Neural progenitor cell (in vitro differentiated cells): ENCODE measurements around the gene WDFY2. TPM values are rescaled to one million over a fixed set of nuclear protein-coding genes. Genes with fewer than 3 reads are reported as not detected.

ENCODE experiments used
- DNase-seq: peaks from one replicate; pipeline ENCODE4 v3.0.0-alpha.2; 2016; ENCODE audit warnings: low spot score
- H2AFZ ChIP-seq: fragments of 200-600 bp; sonication (generic); replicated peaks from 2 replicates; pipeline ENCODE4 v1.6.1; 2016; ENCODE audit warnings: antibody characterized with exemption
- H3F3A ChIP-seq: fragments of 200-600 bp; sonication (generic); 2 replicates; pipeline ENCODE4 v1.6.1; 2016; ENCODE audit warnings: antibody characterized with exemption, low read depth
- H3K27ac ChIP-seq: fragments of 200-600 bp; sonication (generic); 2 replicates; pipeline ENCODE4 v1.5.1; 2016; ENCODE audit warnings: mild to moderate bottlenecking
- H3K27me3 ChIP-seq: fragments of 200-600 bp; sonication (generic); 2 replicates; pipeline ENCODE4 v1.6.1; 2016; ENCODE audit warnings: mild to moderate bottlenecking, moderate library complexity
- H3K36me3 ChIP-seq: fragments of 200-600 bp; sonication (generic); 2 replicates; pipeline ENCODE4 v1.5.1; 2016
- H3K4me1 ChIP-seq: fragments of 200-600 bp; sonication (generic); 2 replicates; pipeline ENCODE4 v1.6.1; 2016; ENCODE audit warnings: mixed run types
- H3K4me2 ChIP-seq: fragments of 200-600 bp; sonication (generic); 2 replicates; pipeline ENCODE4 v1.6.1; 2016
- H3K4me3 ChIP-seq: fragments of 200-600 bp; sonication (generic); 2 replicates; pipeline ENCODE4 v1.5.1; 2016
- H3K79me2 ChIP-seq: fragments of 200-600 bp; sonication (generic); 2 replicates; pipeline ENCODE4 v1.6.1; 2016; ENCODE audit warnings: low read depth
- H3K9ac ChIP-seq: fragments of 200-600 bp; sonication (generic); 2 replicates; pipeline ENCODE4 v1.6.1; 2016
- H3K9me3 ChIP-seq: fragments of 200-600 bp; sonication (generic); 2 replicates; pipeline ENCODE4 v1.5.1; 2016; ENCODE audit warnings: low read depth
- H4K20me1 ChIP-seq: fragments of 200-600 bp; sonication (generic); 2 replicates; pipeline ENCODE4 v1.6.1; 2016; ENCODE audit warnings: low read depth
- H3K27ac Mint-ChIP-seq: 3 replicates; pipeline ENCODE4 v1.8.0; 2021; ENCODE audit warnings: mixed read lengths
- H3K27me3 Mint-ChIP-seq: 2 replicates; pipeline ENCODE4 v1.8.0; 2022; ENCODE audit warnings: low read depth, mild to moderate bottlenecking, inconsistent platforms, moderate library complexity, mixed read lengths; ENCODE audit not compliant: insufficient read depth
- H3K36me3 Mint-ChIP-seq: 3 replicates; pipeline ENCODE4 v1.8.0; 2021; ENCODE audit warnings: mixed read lengths
- H3K4me1 Mint-ChIP-seq: 3 replicates; pipeline ENCODE4 v1.8.0; 2021; ENCODE audit warnings: mixed read lengths
- H3K4me3 Mint-ChIP-seq: 3 replicates; pipeline ENCODE4 v1.8.0; 2021; ENCODE audit warnings: mild to moderate bottlenecking, moderate library complexity, mixed read lengths
- H3K9me3 Mint-ChIP-seq: 3 replicates; pipeline ENCODE4 v1.8.0; 2020; ENCODE audit warnings: mixed read lengths
- CTCF ChIP-seq: fragments of 200-600 bp; sonication (generic); IDR thresholded peaks from 2 replicates; pipeline ENCODE4 v1.5.1; 2017; ENCODE audit warnings: antibody characterized with exemption, mild to moderate bottlenecking
- EZH2 ChIP-seq: fragments of 200-600 bp; sonication (generic); IDR thresholded peaks from 2 replicates; pipeline ENCODE4 v1.6.1; 2017; ENCODE audit warnings: antibody characterized with exemption, mild to moderate bottlenecking, moderate library complexity
- EZH2phosphoT487 ChIP-seq: fragments of 200-600 bp; sonication (generic); IDR thresholded peaks from 2 replicates; pipeline ENCODE4 v1.6.1; 2017; ENCODE audit warnings: antibody characterized with exemption
- total RNA-seq: library from RNA; depleted of rRNA; stranded (reverse); fragments of >200 nt; gene quantifications from 2 replicates; pipeline ENCODE4 v1.2.3, GENCODE V29; 2015; ENCODE audit warnings: low replicate concordance

WDFY2 gene
- total RNA-seq, 1 donor from 2014 or later: 18.3 TPM

DNA sequence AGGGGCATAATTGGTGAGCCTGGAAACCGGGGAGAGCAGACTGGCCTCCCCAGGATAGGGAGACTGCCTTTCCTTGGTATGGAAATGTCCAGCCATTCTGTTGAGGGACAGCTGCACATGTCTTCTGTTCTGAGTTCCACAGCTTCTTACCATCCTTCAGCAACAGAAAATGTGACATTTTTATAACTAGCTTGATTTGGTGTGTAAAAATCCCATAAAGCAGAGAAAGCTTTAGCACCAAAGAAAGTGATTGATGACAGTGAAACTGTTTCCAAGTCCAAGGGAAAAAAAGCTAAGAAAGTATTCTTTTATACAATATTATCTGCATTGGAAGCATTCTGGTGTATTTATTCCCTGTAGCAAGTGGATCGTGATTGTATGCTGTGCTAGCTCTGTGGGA is 157.8 kb downstream of the WDFY2 start:
- Mint-ChIP-seq H3K27me3 (peaks cover 5% of the 10 kb centered on the region), H3K9me3 (no peaks in the 10 kb centered on the region)

DNA sequence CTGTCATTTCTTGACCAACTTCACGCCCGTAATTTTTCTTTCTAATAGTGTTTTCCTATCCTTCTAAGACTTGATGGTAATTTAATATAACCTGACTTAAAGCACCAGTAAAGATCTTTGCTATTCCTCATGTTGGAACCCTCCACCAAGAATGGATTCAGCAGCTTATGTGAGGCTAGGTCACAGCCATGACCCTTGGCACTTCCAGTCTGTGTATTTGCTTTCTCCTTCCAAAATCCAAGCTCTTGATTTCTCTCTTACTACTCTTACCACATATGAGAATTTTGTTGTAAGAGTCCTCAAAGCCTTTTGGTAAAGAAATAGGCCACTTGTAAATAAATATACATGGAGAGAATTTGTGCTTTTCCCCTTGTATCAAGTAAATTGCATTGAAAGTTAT is 158.3 kb downstream of the WDFY2 start:
- peaks cover 5% of the 10 kb centered on the region for H3K27me3 Mint-ChIP-seq
- Histone ChIP-seq H3F3A (no peaks in the 10 kb centered on the region), H3K4me3 (no peak overlapping the region), H2AFZ (no peak overlapping the region), H3K9me3 (no peaks in the 10 kb centered on the region), H3K27ac (no peak overlapping the region), H4K20me1 (no peaks in the 10 kb centered on the region), H3K27me3 (no peaks in the 10 kb centered on the region), H3K9ac (no peak overlapping the region), H3K36me3 (no peaks in the 10 kb centered on the region), H3K4me2 (no peak overlapping the region), H3K79me2 (no peaks in the 10 kb centered on the region), H3K4me1 (no peaks in the 10 kb centered on the region)
- peaks cover under 1% of the 10 kb centered on the region for H3K9me3 Mint-ChIP-seq
- peaks cover 6% of the 10 kb centered on the region for H3K4me1 Mint-ChIP-seq
- DNase-seq: no peak
- H3K4me3 Mint-ChIP-seq: no peak overlapping the region
- TF ChIP-seq EZH2 (no peak), EZH2phosphoT487 (no peak), CTCF (no peak)
- H3K36me3 Mint-ChIP-seq: peaks cover 46% of the 10 kb centered on the region
- no peak overlapping the region for H3K27ac Mint-ChIP-seq

More for the DNA sequence above, 157.8 kb downstream of the WDFY2 start:
- H3F3A ChIP-seq: no peaks in the 10 kb centered on the region
- no peak overlapping the region for H3K4me2 ChIP-seq
- H3K36me3 Mint-ChIP-seq: peaks cover 42% of the 10 kb centered on the region
- H3K4me1 Mint-ChIP-seq: peaks cover 6% of the 10 kb centered on the region
- H3K27ac ChIP-seq: no peak overlapping the region
- H3K4me3 ChIP-seq: no peak overlapping the region
- TF ChIP-seq EZH2phosphoT487 (no peak), CTCF (no peak), EZH2 (no peak)
- H4K20me1 ChIP-seq: no peaks in the 10 kb centered on the region
- no peak overlapping the region for H3K27ac Mint-ChIP-seq
- no peak overlapping the region for H3K9ac ChIP-seq
- H3K79me2 ChIP-seq: no peaks in the 10 kb centered on the region
- H3K9me3 ChIP-seq: no peaks in the 10 kb centered on the region
- no peaks in the 10 kb centered on the region for H3K36me3 ChIP-seq
- no peak for DNase-seq
- H3K27me3 ChIP-seq: no peaks in the 10 kb centered on the region
- no peaks in the 10 kb centered on the region for H3K4me1 ChIP-seq
- H3K4me3 Mint-ChIP-seq: no peak overlapping the region
- no peak overlapping the region for H2AFZ ChIP-seq

DNA sequence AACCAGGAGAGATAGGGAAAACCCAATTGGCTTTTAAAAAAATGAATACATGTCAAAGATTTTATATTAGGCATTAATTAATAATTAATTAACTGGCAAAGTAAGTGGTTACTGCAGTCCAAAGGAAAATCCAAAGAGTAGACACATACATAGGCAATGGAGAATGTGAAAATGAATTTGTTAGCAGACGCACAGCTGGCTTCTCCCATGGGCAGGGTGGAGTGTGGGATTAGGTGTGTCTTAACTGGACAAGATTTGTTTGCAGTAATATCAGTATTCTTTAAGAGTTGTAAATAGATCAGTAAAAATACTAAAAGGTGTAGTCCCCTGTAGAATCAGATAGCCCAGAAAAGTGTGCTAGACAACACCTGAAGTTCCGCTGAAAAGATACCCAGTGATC is 161.0 kb downstream of the WDFY2 start:
- no peak overlapping the region for H3K4me3 Mint-ChIP-seq
- Histone ChIP-seq H3K9ac (no peak overlapping the region), H3K4me2 (no peak overlapping the region), H3K4me3 (no peak overlapping the region), H3K36me3 (no peaks in the 10 kb centered on the region), H3K9me3 (no peaks in the 10 kb centered on the region), H3K27me3 (no peaks in the 10 kb centered on the region), H3K79me2 (no peaks in the 10 kb centered on the region), H3K4me1 (no peaks in the 10 kb centered on the region), H3F3A (no peaks in the 10 kb centered on the region), H4K20me1 (no peaks in the 10 kb centered on the region), H2AFZ (no peak overlapping the region), H3K27ac (no peak overlapping the region)
- peaks cover 4% of the 10 kb centered on the region for H3K27me3 Mint-ChIP-seq
- TF ChIP-seq CTCF: no peak
- no peak for TF ChIP-seq EZH2
- TF ChIP-seq EZH2phosphoT487: no peak
- peaks cover 40% of the 10 kb centered on the region for H3K36me3 Mint-ChIP-seq
- H3K4me1 Mint-ChIP-seq: peaks cover 2% of the 10 kb centered on the region
- H3K9me3 Mint-ChIP-seq: peaks cover 12% of the 10 kb centered on the region
- no peak for DNase-seq
- H3K27ac Mint-ChIP-seq: no peak overlapping the region
